Stimulated activated CD8-positive, alpha-beta memory T cell treated with anti-CD3 and anti-CD28 coated beads, Interleukin-15, amount 100 ng/mL, for 48 hours (primary cell): ENCODE results near the gene SNRPD3.

ENCODE experiments used
- DNase-seq, 2 donors: peaks; one replicate each; pipeline ENCODE4 v3.0.0-alpha.2; 2020; ENCODE audit warnings: low read depth in 2 of 2

SNRPD3 gene

GRCh38 chr22:24567668-24568067, 11.9 kb downstream of the SNRPD3 start:
- DNase-seq = no peak

GRCh38 chr22:24571266-24571665, 15.5 kb downstream of the SNRPD3 start:
- DNase-seq = no peak

DNA sequence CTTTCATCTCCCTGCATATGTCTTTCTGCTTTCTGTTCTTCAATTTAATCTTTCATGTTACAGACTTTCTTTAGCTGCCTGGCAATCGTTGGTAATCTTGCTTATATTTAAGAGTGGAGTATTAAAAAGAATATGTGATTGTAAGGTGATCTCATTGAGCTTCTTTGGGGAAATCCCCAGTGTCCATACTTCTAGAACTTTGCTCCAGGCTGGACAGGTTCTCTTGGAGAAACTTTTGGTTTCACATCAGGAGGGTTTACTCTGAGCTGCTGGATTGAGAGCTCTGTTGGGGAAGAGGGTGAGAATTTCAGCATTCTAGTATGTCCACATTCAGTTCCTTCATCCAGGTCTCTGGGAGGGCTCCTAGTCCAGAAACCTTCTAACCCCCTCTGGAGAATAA, 21.0 kb downstream of the SNRPD3 start:
- no peak for DNase-seq

- no peak for DNase-seq
Measured at GRCh38 chr22:24578355-24579257, 22.8 kb downstream of the SNRPD3 start.

DNA sequence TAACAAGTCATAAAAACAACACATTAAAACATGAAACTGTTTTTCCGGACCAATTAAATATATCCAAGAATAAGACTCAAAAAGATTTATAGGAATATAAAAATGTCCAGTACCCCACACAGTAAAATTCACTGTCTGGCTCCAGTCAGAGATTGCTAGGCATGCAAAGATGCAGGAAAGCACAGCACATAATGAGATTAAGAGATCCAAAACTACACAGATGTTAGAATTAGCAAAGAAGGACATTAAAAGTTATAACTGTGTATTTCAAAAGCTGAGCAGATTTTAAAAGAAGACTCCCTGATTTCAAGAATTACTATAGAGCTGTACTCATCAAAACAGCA, 23.4 kb downstream of the SNRPD3 start:
- DNase-seq = no peak

- DNase-seq = no peak
Measured at GRCh38 chr22:24580276-24580675, 24.5 kb downstream of the SNRPD3 start.

DNA sequence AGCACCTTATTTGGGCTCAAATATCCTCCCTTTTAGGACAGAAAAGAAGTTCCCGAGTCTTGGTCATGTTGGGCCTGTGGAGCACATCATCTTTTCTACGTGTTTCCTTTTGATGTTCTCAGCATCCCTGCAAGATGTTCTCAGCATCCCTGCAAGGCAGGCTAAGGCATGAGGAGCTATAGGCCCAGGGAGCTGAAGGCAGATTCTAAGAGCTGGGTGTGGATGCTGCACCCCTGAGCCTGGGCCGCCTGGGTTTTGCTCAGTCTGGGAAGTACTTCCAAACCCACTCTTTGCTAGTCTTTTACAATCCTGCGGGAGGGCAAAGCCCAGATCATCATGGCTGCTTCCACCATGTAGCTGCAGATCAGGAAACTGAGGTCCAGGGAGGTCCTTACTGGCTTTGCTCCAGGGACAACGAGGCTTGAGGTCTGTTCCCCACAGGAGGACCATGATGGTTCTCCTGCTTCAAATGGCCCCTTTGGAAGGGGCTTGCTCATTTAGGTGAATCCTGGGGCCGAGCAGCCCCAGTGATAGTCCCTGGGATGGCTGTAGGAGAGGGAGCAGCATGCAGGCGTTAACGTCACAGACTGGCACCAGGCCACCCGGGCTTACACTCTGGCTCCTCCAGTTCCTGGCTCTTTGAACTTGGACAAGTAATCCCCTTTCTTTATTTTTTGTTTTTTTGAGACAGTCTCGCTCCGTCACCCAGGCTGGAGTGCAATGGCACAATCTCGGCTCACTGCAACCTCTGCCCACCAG, 26.4 kb downstream of the SNRPD3 start:
- no peak for DNase-seq

DNA sequence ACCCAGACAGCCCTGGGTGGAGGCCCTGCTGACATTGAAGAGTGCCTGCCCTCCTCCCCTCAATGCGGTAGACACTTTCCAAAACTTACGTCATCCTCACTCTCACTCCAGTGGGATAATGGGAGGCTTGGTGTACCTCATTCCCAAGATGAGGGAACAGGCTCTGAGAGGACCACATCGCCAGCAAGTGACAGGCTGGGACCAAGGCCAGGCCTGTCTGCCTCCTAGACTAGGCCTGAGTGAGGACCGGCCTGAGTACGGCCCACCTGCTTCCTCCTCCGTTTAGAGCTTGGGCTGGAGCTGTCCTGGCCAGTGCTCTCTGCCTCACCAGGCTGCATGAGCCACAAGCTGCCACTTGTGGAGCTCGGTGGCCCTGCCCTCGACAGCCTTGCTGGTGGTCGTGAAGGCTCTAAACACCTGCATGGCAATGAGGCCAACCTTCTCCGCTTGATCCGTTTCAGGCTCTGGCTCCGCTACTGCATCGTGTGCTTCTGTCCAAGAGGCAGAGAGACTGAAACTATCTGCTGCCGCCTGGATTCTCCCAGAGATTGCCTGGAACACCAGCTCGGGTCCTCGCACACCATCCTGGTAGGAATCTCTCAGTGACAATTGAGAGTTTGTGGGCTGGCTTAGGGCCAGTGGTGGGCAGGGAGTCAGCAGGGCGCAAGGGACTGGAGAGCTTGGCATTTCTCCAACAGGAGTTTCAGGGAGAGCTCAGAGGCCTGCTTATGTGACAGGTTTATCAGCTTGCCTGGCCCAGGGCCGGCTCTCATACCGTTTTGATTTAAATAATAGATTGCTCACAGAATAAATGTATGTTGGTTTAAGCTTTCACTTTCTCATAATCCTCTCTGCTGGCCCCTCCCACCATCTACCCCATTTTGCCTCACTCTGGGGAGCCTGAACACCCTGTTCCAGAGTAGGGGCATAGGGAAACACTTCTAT, 27.7 kb downstream of the SNRPD3 start:
- DNase-seq = no peak

- no peak for DNase-seq
Measured at GRCh38 chr22:24584166-24584790, 28.5 kb downstream of the SNRPD3 start.

- no peak for DNase-seq
Measured at GRCh38 chr22:24584871-24585411, 29.1 kb downstream of the SNRPD3 start.

- DNase-seq = no peak
Measured at GRCh38 chr22:24585461-24585860, 29.7 kb downstream of the SNRPD3 start.

GRCh38 chr22:24585927-24586546, 30.2 kb downstream of the SNRPD3 start:
- DNase-seq = no peak

- DNase-seq = no peak
Measured at GRCh38 chr22:24587251-24587650, 31.5 kb downstream of the SNRPD3 start.

DNA sequence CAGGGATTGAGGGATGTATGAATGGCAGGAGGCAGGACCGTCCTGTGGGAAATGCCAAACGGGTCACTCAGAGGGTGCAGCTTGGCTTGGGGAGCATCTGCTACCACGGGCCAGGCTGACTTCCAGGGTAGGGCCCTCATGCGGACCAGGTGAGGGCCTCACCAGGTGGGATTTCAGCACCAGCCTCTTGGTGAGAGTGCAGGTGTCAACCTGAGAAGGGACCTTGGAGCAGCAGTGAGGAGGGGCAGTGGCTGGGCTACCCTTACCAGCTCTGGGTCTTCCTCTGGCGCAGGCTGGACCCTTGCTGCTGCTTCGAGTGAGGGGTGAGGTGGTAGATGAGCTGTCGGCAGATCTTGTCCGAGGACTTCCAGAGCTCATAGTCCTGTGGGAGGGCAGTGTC, 32.1 kb downstream of the SNRPD3 start:
- no peak for DNase-seq

DNA sequence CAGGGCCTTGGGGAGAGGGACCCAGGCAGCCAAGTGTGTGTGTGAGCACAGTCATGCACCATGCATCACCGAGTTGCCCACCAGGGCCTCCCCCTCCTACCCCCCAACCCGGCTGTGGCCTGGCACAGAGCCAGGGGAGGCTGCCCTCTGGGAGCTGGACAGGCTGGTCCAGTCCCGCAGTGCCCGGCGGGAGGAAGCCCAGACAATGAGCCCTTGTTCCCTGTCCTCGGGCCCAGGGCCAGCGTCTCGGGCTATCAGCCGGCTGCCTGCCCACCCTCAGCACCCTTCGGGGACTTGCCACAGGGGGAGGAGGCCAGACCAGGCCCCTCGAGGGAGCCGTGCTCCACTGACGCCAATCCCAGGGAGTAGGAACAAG, 32.6 kb downstream of the SNRPD3 start:
- DNase-seq = no peak

- DNase-seq = no peak
Measured at GRCh38 chr22:24588757-24589481, 33.1 kb downstream of the SNRPD3 start.

DNA sequence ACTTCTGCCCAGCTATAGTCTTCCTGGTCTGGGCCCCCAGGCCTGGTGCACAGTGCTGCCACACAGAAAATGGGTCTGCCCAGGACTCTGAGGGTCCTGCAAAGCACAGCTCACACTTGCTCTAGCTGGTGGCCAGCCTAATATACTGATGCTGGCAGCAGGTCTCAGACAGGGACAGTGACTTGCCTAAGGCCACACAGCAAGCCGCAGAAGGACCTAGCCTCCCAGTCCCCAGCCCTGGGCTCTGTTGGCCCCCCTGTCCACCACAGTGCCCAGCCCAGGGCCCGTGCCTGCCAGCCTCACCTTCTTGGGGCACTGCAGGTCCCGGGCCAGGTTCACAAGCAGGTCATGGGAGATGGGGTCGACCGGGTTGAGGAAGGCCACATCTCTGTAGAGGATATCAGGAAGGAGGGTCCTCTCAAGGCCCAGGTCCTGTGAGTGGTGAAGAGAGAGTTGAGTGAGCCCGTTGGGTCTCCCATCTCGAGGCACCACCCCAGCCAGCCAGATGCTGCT, 33.8 kb downstream of the SNRPD3 start:
- DNase-seq = no peak

GRCh38 chr22:24590596-24591173, 34.9 kb downstream of the SNRPD3 start:
- no peak for DNase-seq

GRCh38 chr22:24591286-24591830, 35.6 kb downstream of the SNRPD3 start:
- no peak for DNase-seq
